GM18909 (cell line): Measurements from ENCODE around the gene TNFRSF18.

ENCODE experiments used
- ATAC-seq: cut with Tn5 transposase; IDR thresholded peaks from one replicate; pipeline ENCODE4 v1.9.1; 2021; ENCODE audit warnings: mild to moderate bottlenecking; ENCODE audit not compliant: unreplicated experiment, poor library complexity

Gene TNFRSF18

GRCh38 chr1:1213345-1214265 lies 7.2 kb upstream of the TNFRSF18 start, which contains the start of gene TNFRSF4:
TSS of gene TNFRSF4 (minus strand) at chr1:1214153. CDS start at chr1:1214127, 26 bp downstream.
- no peak for ATAC-seq

DNA sequence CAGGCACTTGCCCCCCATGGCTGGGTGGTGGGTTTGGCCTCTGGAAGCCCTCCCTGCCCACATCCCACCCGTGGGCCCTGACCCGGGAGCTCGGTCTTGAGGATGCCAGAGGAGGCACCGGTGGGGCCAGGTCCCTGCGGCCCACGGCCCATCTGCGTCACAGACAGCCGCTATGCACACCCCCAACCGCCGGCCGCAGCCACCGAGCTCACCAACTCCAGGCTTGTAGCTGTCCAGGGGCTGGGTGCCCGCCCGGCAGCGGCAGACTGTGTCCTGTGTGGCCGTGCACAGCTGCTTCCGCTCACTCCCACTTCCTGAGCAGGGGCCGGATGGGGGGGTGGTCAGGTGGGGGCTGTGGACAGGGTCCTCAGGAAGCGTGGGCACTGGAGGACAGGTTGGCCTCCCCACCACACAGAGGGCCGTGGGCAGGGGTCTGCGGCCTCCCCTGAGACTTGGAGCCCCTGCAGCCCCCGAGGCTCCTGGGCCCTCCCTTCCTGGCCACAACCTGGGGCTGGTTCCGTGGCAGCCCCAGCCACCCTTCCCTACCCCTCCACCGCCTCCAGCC lies 6.5 kb upstream of the TNFRSF18 start:
- ATAC-seq: no peak

DNA sequence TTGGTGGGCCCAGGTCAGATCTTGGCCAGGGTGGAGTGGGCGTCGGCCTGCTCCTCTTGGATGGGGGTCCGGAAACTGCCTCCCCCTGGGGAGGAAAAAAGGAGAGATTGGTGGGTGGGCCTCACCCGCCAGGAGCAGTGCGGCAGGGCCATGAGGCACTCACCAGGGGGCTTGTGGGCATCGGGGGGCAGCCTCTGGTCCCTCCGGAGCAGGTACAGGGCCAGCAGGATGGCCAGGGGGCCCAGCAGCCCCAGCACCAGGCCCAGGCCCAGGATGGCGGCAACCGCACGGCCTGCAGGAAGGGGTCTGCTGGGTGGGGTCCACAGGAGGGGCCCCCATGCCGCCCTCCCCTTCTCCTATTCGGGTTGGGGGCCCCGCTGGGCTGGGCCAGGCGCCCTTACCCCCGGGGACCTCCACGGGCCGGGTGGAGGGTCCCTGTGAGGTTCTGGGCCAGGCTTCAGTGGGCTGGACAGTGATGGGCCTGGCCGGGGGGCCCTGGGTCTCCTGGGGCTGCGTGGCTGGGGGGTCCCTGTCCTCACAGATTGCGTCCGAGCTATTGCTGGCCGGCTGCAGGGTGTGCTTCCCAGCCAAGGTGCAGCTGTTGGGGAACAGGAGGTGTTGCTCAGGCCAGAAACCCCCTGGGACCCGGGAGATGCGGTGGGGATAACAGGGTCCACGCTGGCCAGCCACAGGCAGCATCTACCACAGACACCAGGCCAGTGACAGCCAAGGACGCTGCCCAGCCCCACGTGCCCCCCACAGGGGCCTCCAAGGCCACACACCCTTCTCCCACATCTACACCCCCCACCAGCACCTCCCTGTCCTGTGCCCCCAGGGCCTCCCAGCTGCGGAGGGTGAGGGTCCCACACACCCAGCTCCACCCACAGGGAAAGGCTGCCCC lies 5.4 kb upstream of the TNFRSF18 start:
- no peak for ATAC-seq

GRCh38 chr1:1210726-1211540 lies 4.5 kb upstream of the TNFRSF18 start:
- no peak for ATAC-seq

DNA sequence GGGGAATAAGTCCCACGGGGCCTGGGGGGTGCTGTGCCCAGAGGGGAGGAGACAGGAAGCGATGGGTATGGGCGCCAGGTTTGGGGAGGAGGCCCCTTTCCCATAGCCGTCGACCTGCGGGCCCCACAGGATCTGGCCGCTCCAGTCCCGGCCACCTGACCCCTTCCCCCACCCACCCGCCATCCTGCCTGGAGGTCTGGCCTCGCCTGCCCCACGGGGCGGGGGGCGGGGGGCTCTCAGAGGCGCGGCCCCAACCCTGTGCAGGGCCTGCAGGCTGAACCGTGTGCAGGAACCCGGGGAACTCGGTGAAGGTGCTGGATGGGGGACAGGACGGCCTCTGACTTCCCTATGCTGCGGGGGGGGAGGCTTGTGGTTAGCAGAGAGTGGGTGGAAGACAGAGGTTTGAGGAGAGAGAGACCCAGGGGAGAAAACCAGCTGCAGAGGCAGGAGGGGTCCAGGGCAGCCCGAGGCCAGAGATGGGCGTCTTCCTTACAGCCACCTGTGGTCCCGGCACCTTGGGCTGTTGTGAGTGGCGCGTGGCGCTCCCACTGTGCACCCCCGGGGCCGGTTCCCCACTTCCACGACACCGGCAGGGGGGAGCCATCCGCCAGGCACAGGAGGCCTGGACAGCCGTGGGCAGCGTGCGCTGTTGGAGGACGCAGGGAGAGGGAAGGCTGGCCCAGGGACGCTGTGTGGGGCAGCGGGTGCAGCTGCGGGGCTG lies 2.5 kb upstream of the TNFRSF18 start:
- ATAC-seq: no peak

- no peak for ATAC-seq
These were observed 1.1 kb upstream of the TNFRSF18 start for GRCh38 chr1:1207571-1207892.

- ATAC-seq: no peak
These were observed 657 bp upstream of the TNFRSF18 start for GRCh38 chr1:1206966-1207531.

- no peak for ATAC-seq
These were observed 520 bp downstream of the TNFRSF18 start for GRCh38 chr1:1205769-1206375.

DNA sequence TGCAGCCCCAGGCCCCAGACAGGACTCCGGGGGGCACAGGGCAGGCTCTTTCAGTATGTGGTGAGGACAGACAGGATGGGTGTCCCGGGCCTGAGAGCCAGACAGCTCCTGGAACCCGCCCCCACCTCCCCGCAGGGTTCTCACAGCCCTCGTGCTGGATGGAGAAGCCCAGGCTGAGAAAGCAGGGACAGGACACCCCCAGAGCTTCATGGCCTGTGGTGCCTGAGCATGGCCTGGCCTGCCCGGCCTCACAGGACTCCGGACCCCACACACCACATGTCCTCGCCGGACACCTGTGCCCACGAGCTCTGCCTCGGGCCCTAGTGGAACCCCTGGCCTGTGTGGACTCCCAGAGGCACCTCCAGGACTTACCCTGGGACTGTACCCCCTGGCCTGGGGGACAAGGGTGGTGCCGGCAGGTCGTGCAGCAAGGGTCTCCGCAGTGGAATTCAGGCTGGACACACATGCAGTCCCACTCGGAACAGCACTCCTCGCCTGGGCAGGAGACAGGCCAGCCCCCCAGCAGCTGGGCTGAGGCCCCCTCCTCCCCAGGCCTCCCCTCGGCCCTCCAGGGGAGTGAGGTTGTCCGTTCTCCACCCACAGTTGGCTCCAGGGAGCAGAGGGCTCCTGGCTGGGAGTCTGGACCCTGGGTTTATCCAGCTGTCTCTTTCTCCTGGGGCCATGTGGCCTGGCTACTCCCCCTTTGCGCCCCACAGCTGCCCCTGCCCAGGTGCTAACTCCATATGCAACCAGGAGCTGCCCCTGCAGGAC lies 1.2 kb downstream of the TNFRSF18 start:
- no peak for ATAC-seq

DNA sequence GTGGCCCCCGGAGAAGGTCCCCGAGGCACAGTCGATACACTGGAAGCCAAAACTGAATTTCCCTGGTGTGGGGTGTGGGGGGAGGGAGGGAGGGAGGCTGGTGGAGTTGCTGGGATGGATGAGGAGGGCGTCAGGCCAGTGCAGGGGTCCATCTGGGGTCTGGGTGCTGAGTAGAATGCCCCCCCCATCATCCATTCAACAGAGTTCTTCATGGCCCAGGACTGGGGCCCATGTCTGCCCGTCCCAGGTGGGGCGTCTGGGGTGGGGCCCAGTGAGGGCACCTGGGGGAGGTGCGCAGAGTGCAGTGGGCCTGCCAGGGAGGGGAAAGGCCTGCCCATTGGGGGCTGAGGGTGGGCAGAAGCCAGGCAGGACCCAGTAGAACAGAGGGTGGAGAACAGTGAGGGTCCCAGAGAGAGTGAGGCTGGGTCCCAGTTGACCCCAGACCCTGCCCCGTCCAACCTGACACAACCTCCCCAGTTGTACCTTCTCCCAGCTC lies 1.9 kb downstream of the TNFRSF18 start:
- ATAC-seq: no peak

- ATAC-seq: no peak
These were observed 2.6 kb downstream of the TNFRSF18 start for GRCh38 chr1:1203561-1204424.

- ATAC-seq: no peak
These were observed 3.4 kb downstream of the TNFRSF18 start for GRCh38 chr1:1202831-1203560.

DNA sequence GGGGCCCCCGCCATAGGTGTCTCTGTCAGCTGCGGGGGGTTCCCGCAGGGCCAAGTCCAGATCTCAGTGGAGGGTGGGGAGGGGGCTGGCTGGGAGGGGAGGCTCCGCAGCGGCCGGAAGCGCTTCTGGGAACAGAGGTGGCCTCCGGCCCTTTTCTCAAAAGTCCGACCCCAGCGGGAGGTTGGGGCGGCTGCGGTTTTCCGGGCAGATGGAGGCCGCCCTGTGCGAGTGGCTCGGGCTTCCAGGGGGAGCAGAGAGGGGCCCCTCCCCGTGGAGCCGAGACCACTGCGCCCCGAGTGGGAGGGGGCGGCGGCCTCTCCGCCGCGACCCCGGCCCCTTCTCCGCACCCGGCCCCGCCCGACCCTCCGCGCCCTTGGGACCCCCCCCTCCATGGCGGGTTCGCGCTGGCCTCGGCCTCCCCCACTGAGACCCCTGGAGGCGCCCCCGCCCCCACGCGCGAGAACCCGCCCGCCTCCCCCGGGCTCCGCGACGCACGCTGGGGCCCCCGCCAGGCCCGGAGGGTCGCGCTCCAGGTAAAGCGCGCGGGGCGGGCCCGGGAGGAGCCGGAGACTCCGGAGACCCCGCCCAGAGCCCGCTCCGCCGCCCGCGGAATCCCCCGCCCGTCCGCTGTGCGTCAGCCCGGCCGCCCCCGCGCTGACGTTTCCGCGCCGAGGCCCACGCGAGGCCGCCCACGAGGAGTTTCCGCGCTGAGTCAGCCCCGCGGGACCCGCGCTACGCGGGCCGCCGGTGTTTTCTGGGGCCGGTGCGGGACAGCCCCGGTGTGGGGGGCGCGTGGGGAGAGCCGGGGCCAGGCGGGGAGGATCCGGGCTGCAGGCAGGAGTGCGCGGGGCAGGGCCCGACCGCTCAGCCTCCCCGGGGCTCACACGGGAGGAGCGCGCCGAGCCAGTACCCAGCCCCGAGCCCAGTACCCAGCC lies 5.2 kb downstream of the TNFRSF18 start:
- ATAC-seq: no peak

GRCh38 chr1:1199961-1200875 lies 6.2 kb downstream of the TNFRSF18 start:
- ATAC-seq: no peak
